SK-N-SH (cell line): ENCODE measurements around the gene HOXA2. TPM values are rescaled to one million over a fixed set of nuclear protein-coding genes. Genes with fewer than 3 reads are reported as not detected.

Source experiments
- CTCF ChIA-PET: fragments of 300-600, 350-600 bp; formaldehyde crosslinking; extraction: SDS; loops from one replicate; lab custom pipeline; 2021; lab: Yijun Ruan, JAX
- POLR2A ChIA-PET: fragments of 350-600 bp; sonication (Branson Sonifier 250); formaldehyde crosslinking; extraction: SDS; loops from one replicate; lab custom pipeline; 2020; ENCODE audit warnings: antibody characterized with exemption, inconsistent platforms; lab: Yijun Ruan, JAX
- DNase-seq: peaks from one replicate; pipeline ENCODE4 v3.0.0; 2012
- H2AFZ ChIP-seq: fragments of 200-600 bp; sonication (generic); 2 replicates; pipeline ENCODE4 v1.8.1; 2016; ENCODE audit warnings: antibody characterized with exemption, mild to moderate bottlenecking, low read depth
- H3F3A ChIP-seq: fragments of 200-600 bp; sonication (generic); replicated peaks from 2 replicates; pipeline ENCODE3; 2016; ENCODE audit warnings: antibody characterized with exemption, mild to moderate bottlenecking; ENCODE audit not compliant: insufficient read depth
- H3K27ac ChIP-seq, 2 experiments: fragments of 200-500 bp in 1 of 2; fragments of 200-600 bp in 1 of 2; sonication (Bioruptor generic) in 1 of 2; sonication (generic), shearing (Covaris generic) in 1 of 2; 2 replicates each; pipeline versions ENCODE4 v1.5.1 to v1.6.1; 2014 to 2016; ENCODE audit warnings: low read depth in 2 of 2, inconsistent platforms in 1 of 2, low read length in 1 of 2, mild to moderate bottlenecking in 1 of 2, mixed read lengths in 1 of 2
- H3K27me3 ChIP-seq: fragments of 200-600 bp; sonication (generic), shearing (Covaris generic); 2 replicates; pipeline ENCODE4 v1.6.1; 2016; ENCODE audit warnings: mixed run types; ENCODE audit not compliant: insufficient read depth
- H3K36me3 ChIP-seq, 2 experiments: fragments of 200-500 bp in 1 of 2; fragments of 200-600 bp in 1 of 2; sonication (Bioruptor generic) in 1 of 2; sonication (generic) in 1 of 2; replicated peaks in 1 of 2; 2 replicates each; pipeline versions ENCODE3 to v1.5.1; 2014 to 2016; ENCODE audit warnings: low read length in 1 of 2, mild to moderate bottlenecking in 1 of 2; ENCODE audit not compliant: insufficient read depth in 2 of 2, control insufficient read depth in 1 of 2
- H3K4me1 ChIP-seq, 2 experiments: fragments of 200-500 bp in 1 of 2; fragments of 200-600 bp in 1 of 2; sonication (Bioruptor generic) in 1 of 2; sonication (generic), shearing (Covaris generic) in 1 of 2; 2 replicates each; pipeline versions ENCODE4 v1.5.1 to v1.6.1; 2014 to 2016; ENCODE audit warnings: low read depth in 1 of 2, low read length in 1 of 2, mixed run types in 1 of 2; ENCODE audit not compliant: insufficient read depth in 2 of 2, control insufficient read depth in 1 of 2
- H3K4me2 ChIP-seq: fragments of 200-600 bp; sonication (generic), shearing (Covaris generic); 2 replicates; pipeline ENCODE4 v1.6.1; 2017; ENCODE audit warnings: mixed run types
- H3K4me3 ChIP-seq, 2 experiments: fragments of 200-500 bp in 1 of 2; fragments of 200-600 bp in 1 of 2; sonication (Bioruptor generic) in 1 of 2; sonication (generic), shearing (Covaris generic) in 1 of 2; 2 replicates each; pipeline versions ENCODE4 v1.5.1 to v1.8.1; 2014 to 2016; ENCODE audit warnings: low read depth in 2 of 2, inconsistent platforms in 1 of 2, low read length in 1 of 2, mild to moderate bottlenecking in 1 of 2, mixed read lengths in 1 of 2, moderate library complexity in 1 of 2
- H3K79me2 ChIP-seq: fragments of 200-600 bp; sonication (generic); 2 replicates; pipeline ENCODE4 v1.8.1; 2017; ENCODE audit warnings: mild to moderate bottlenecking; ENCODE audit not compliant: insufficient read depth
- H3K9ac ChIP-seq: fragments of 200-600 bp; sonication (generic); 2 replicates; pipeline ENCODE4 v1.6.1; 2017; ENCODE audit warnings: mixed run types
- H3K9me2 ChIP-seq: fragments of 200-600 bp; sonication (generic); 2 replicates; pipeline ENCODE4 v1.6.1; 2017; ENCODE audit warnings: mixed run types
- H3K9me3 ChIP-seq: fragments of 200-600 bp; sonication (generic); 2 replicates; pipeline ENCODE4 v1.6.1; 2017; ENCODE audit warnings: mixed run types, mild to moderate bottlenecking, moderate library complexity
- H4K20me1 ChIP-seq: fragments of 200-600 bp; sonication (generic); 2 replicates; pipeline ENCODE4 v1.6.1; 2017; ENCODE audit warnings: mild to moderate bottlenecking, mixed run types; ENCODE audit not compliant: insufficient read depth
- EP300 ChIP-seq, 2 experiments: IDR thresholded peaks; 2 replicates each; pipeline versions ENCODE4 v1.4.0 to v1.6.1; 2012; ENCODE audit warnings: borderline replicate concordance in 1 of 2, low read depth in 1 of 2, low read length in 1 of 2
- FOSL2 ChIP-seq: IDR thresholded peaks from 2 replicates; pipeline ENCODE4 v1.4.0; 2012; ENCODE audit warnings: low read depth, mild to moderate bottlenecking, moderate library complexity, borderline replicate concordance
- FOXJ3 ChIP-seq: sonication (generic); formaldehyde crosslinking; IDR thresholded peaks from 2 replicates; pipeline ENCODE4 v1.5.1; 2020; ENCODE audit warnings: mild to moderate bottlenecking, missing genetic modification reagents
- JUND ChIP-seq: IDR thresholded peaks from 2 replicates; pipeline ENCODE4 v1.4.0; 2012
- NRF1 ChIP-seq: IDR thresholded peaks from 2 replicates; pipeline ENCODE4 v1.6.1; 2012; ENCODE audit warnings: low read depth, mild to moderate bottlenecking, low read length
- POLR2AphosphoS5 ChIP-seq: IDR thresholded peaks from 2 replicates; pipeline ENCODE4 v1.6.1; 2012; ENCODE audit warnings: low read depth, low read length
- RFX5 ChIP-seq: IDR thresholded peaks from 2 replicates; pipeline ENCODE4 v1.6.1; 2012; ENCODE audit warnings: mild to moderate bottlenecking, improper control_type of control experiment, low read length
- SIN3A ChIP-seq: IDR thresholded peaks from 2 replicates; pipeline ENCODE4 v1.6.1; 2012; ENCODE audit warnings: low read depth, mild to moderate bottlenecking, low read length, moderate library complexity, borderline replicate concordance
- TCF12 ChIP-seq: IDR thresholded peaks from 2 replicates; pipeline ENCODE4 v1.4.0; 2012
- WGBS: methylation state at CpG from one replicate; pipeline ENCODE4 v1.1.6; 2017; ENCODE audit warnings: low lambda C conversion rate; 5-methylcytosine and 5-hydroxymethylcytosine counted together
- polyA plus RNA-seq, 3 experiments: library from polyadenylated mRNA; depleted of rRNA; stranded (reverse); fragments of >200 nt; gene quantifications; 2 replicates each; pipeline ENCODE4 v1.2.3, GENCODE V29; 2012
- TF ChIP-seq, protein P1 (sequence below): IDR thresholded peaks from 2 replicates; pipeline ENCODE4 v1.4.0; 2012; ENCODE audit warnings: low read depth, borderline replicate concordance
- TF ChIP-seq, protein P2 (sequence below): fragments of 150-350 bp; IDR thresholded peaks from 2 replicates; pipeline ENCODE4 v1.6.1; 2016; ENCODE audit warnings: mild to moderate bottlenecking, low read depth, low read length
- TF ChIP-seq, protein P3 (sequence below): IDR thresholded peaks from 2 replicates; pipeline ENCODE4 v1.6.1; 2012; ENCODE audit warnings: mild to moderate bottlenecking, low read depth, low read length, moderate library complexity
- TF ChIP-seq, protein P4 (sequence below): IDR thresholded peaks from 2 replicates; pipeline ENCODE4; 2012

Gene HOXA2
- polyA plus RNA-seq, 1 of the 3 experiments (the other 2 are of a cell fraction): not detected

DNA sequence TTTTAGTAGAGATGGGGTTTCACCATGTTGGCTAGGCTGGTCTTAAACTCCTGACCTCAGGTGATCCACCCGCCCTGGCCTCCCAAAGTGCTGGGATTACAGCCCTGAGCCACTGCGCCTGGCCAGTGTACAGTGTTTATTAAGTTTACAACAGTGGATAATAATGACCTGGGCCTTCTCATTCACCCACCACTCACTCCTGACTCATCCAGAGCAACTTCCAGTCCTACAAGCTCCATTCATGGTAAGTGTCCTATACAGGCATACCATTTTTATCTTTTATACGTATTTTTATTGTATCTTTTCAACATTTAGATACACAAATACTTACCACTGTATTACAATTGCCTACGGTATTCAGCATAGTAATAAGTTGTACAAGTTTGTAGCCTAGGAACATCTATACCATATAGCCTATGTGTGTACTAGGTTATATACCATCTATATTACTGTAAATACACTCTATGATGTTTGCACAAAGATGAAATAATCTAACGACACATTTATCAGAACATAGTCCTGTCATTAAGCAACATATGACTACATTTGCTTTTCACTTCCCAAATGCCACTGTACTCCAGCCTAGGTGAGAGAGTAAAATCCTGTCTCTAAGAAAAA, 23.8 kb downstream of the HOXA2 start:
- Histone ChIP-seq H3K27ac (no peak overlapping the region), H3F3A (no peaks in the 10 kb centered on the region), H3K27me3 (peaks cover 6% of the 10 kb centered on the region; the same call in 1 of the 2 replicates), H4K20me1 (no peaks in the 10 kb centered on the region), H3K4me1 (no peaks in the 10 kb centered on the region), H3K9ac (no peak overlapping the region), H3K4me2 (no peak overlapping the region), H3K36me3 (no peaks in the 10 kb centered on the region), H3K9me2 (0 out of 2 replicates have a peak, but pooled peaks cover 4% of the 10 kb centered on the region), H2AFZ (no peak overlapping the region), H3K9me3 (no peaks in the 10 kb centered on the region), H3K79me2 (no peaks in the 10 kb centered on the region), H3K4me3 (no peak overlapping the region)
- no peak for DNase-seq
- 18% methylated on average over 5 of the region's 5 CpGs for WGBS
- ChIA-PET CTCF (no interaction called here), POLR2A (no interaction called here)
- TF ChIP-seq SIN3A (no peak), JUND (no peak), TCF12 (no peak), FOXJ3 (CRISPR knock-in tag) (no peak), EP300 (IDR thresholded peaks at IDR 0.05; ENCODE audit: borderline replicate concordance in 1 of 2, low read depth in 1 of 2, low read length in 1 of 2) (no peak), POLR2AphosphoS5 (no peak), FOSL2 (no peak), RFX5 (no peak), NRF1 (no peak)
- TF ChIP-seq, protein P1, sequence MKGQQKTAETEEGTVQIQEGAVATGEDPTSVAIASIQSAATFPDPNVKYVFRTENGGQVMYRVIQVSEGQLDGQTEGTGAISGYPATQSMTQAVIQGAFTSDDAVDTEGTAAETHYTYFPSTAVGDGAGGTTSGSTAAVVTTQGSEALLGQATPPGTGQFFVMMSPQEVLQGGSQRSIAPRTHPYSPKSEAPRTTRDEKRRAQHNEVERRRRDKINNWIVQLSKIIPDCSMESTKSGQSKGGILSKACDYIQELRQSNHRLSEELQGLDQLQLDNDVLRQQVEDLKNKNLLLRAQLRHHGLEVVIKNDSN: no peak
- TF ChIP-seq, protein P2, sequence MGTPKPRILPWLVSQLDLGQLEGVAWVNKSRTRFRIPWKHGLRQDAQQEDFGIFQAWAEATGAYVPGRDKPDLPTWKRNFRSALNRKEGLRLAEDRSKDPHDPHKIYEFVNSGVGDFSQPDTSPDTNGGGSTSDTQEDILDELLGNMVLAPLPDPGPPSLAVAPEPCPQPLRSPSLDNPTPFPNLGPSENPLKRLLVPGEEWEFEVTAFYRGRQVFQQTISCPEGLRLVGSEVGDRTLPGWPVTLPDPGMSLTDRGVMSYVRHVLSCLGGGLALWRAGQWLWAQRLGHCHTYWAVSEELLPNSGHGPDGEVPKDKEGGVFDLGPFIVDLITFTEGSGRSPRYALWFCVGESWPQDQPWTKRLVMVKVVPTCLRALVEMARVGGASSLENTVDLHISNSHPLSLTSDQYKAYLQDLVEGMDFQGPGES: no peak
- TF ChIP-seq, protein P3, sequence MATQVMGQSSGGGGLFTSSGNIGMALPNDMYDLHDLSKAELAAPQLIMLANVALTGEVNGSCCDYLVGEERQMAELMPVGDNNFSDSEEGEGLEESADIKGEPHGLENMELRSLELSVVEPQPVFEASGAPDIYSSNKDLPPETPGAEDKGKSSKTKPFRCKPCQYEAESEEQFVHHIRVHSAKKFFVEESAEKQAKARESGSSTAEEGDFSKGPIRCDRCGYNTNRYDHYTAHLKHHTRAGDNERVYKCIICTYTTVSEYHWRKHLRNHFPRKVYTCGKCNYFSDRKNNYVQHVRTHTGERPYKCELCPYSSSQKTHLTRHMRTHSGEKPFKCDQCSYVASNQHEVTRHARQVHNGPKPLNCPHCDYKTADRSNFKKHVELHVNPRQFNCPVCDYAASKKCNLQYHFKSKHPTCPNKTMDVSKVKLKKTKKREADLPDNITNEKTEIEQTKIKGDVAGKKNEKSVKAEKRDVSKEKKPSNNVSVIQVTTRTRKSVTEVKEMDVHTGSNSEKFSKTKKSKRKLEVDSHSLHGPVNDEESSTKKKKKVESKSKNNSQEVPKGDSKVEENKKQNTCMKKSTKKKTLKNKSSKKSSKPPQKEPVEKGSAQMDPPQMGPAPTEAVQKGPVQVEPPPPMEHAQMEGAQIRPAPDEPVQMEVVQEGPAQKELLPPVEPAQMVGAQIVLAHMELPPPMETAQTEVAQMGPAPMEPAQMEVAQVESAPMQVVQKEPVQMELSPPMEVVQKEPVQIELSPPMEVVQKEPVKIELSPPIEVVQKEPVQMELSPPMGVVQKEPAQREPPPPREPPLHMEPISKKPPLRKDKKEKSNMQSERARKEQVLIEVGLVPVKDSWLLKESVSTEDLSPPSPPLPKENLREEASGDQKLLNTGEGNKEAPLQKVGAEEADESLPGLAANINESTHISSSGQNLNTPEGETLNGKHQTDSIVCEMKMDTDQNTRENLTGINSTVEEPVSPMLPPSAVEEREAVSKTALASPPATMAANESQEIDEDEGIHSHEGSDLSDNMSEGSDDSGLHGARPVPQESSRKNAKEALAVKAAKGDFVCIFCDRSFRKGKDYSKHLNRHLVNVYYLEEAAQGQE: no peak
- TF ChIP-seq, protein P4, sequence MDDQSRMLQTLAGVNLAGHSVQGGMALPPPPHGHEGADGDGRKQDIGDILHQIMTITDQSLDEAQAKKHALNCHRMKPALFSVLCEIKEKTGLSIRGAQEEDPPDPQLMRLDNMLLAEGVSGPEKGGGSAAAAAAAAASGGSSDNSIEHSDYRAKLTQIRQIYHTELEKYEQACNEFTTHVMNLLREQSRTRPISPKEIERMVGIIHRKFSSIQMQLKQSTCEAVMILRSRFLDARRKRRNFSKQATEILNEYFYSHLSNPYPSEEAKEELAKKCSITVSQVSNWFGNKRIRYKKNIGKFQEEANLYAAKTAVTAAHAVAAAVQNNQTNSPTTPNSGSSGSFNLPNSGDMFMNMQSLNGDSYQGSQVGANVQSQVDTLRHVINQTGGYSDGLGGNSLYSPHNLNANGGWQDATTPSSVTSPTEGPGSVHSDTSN: no peak
